ENCODE data around the gene TAB2.

The TAB2 gene

GRCh38 chr6:149323925-149324324 is 6.4 kb downstream of the TAB2 start:
- Histone ChIP-seq H3K27ac (ENCODE audit: low read depth, low read length) (no peak overlapping the region), H3K79me1 (ENCODE audit: low read length) (peaks cover 2% of the 10 kb centered on the region), H3K4me1 (ENCODE audit: control insufficient read depth in 1 of 2, insufficient read depth in 2 of 2, low read length in 2 of 2) (peaks cover 0 to 5% of the 10 kb centered on the region in 2 experiments), H3K36me3 (ENCODE audit: control insufficient read depth in 1 of 2, insufficient read depth in 2 of 2, low read length in 2 of 2) (no peaks in the 10 kb centered on the region), H3K79me2 (ENCODE audit: control insufficient read depth, insufficient read depth, low read length, poor library complexity) (peaks cover 11% of the 10 kb centered on the region), H4K12ac (ENCODE audit: low read depth, low read length) (no peak overlapping the region), H4K91ac (ENCODE audit: low read depth, low read length) (no peak overlapping the region), H2BK12ac (ENCODE audit: low read length) (no peak overlapping the region), H3K18ac (ENCODE audit: low read length) (no peak overlapping the region), H3K14ac (ENCODE audit: low read length) (no peak overlapping the region), H3K4ac (ENCODE audit: low read depth, low read length) (no peak overlapping the region), H3K23ac (ENCODE audit: low read length) (no peak overlapping the region), H3K4me3 (ENCODE audit: low read depth, low read length) (no peak overlapping the region), H2AFZ (ENCODE audit: insufficient read depth, low read length, poor library complexity) (no peak overlapping the region), H3K27me3 (ENCODE audit: insufficient read depth, low read length) (no peaks in the 10 kb centered on the region), H2AK5ac (ENCODE audit: low read length) (no peak overlapping the region), H3K9me3 (ENCODE audit: insufficient read depth, low read depth, low read length) (no peaks in the 10 kb centered on the region), H2BK120ac (ENCODE audit: insufficient read depth, low read length, poor library complexity) (no peak overlapping the region), H3K4me2 (ENCODE audit: low read length) (no peak overlapping the region), H2BK5ac (ENCODE audit: low read depth, low read length, poor library complexity) (no peak overlapping the region), H3K9ac (ENCODE audit: low read length) (no peak overlapping the region), H4K8ac (ENCODE audit: low read depth, low read length) (no peak overlapping the region)
- no peak for DNase-seq
- no CpG with 5 or more reads among the region's 2 CpGs for WGBS (ENCODE audit: extremely low coverage, insufficient coverage, insufficient read length)

- H3K14ac ChIP-seq (ENCODE audit: low read length), result no peak overlapping the region
- no peak overlapping the region for H3K4me3 ChIP-seq (ENCODE audit: low read depth, low read length)
- H4K91ac ChIP-seq (ENCODE audit: low read depth, low read length), result no peak overlapping the region
- H3K27me3 ChIP-seq (ENCODE audit: insufficient read depth, low read length), result no peaks in the 10 kb centered on the region
- no peak overlapping the region for H2BK5ac ChIP-seq (ENCODE audit: low read depth, low read length, poor library complexity)
- no peak overlapping the region for H3K27ac ChIP-seq (ENCODE audit: low read depth, low read length)
- no peak overlapping the region for H3K23ac ChIP-seq (ENCODE audit: low read length)
- peaks cover 2% of the 10 kb centered on the region for H3K79me1 ChIP-seq (ENCODE audit: low read length)
- H3K4me1 ChIP-seq (ENCODE audit: control insufficient read depth in 1 of 2, insufficient read depth in 2 of 2, low read length in 2 of 2), result peaks cover 0 to 5% of the 10 kb centered on the region in 2 experiments
- H3K18ac ChIP-seq (ENCODE audit: low read length), result no peak overlapping the region
- DNase-seq, result no peak
- no peak overlapping the region for H2BK12ac ChIP-seq (ENCODE audit: low read length)
- H3K36me3 ChIP-seq (ENCODE audit: control insufficient read depth in 1 of 2, insufficient read depth in 2 of 2, low read length in 2 of 2), result no peaks in the 10 kb centered on the region
- no peak overlapping the region for H2BK120ac ChIP-seq (ENCODE audit: insufficient read depth, low read length, poor library complexity)
- no peak overlapping the region for H4K12ac ChIP-seq (ENCODE audit: low read depth, low read length)
- H3K9ac ChIP-seq (ENCODE audit: low read length), result no peak overlapping the region
- H3K4me2 ChIP-seq (ENCODE audit: low read length), result no peak overlapping the region
- no peak overlapping the region for H4K8ac ChIP-seq (ENCODE audit: low read depth, low read length)
- no peaks in the 10 kb centered on the region for H3K9me3 ChIP-seq (ENCODE audit: insufficient read depth, low read depth, low read length)
- H2AK5ac ChIP-seq (ENCODE audit: low read length), result no peak overlapping the region
- H2AFZ ChIP-seq (ENCODE audit: insufficient read depth, low read length, poor library complexity), result no peak overlapping the region
- H3K4ac ChIP-seq (ENCODE audit: low read depth, low read length), result peak overlapping the region; percentile 100
- H3K79me2 ChIP-seq (ENCODE audit: control insufficient read depth, insufficient read depth, low read length, poor library complexity), result peaks cover 11% of the 10 kb centered on the region
These were observed 6.9 kb downstream of the TAB2 start for GRCh38 chr6:149324428-149324827.

- H3K79me1 ChIP-seq (ENCODE audit: low read length), result peaks cover 2% of the 10 kb centered on the region
- no peak overlapping the region for H3K9ac ChIP-seq (ENCODE audit: low read length)
- no peaks in the 10 kb centered on the region for H3K36me3 ChIP-seq (ENCODE audit: control insufficient read depth in 1 of 2, insufficient read depth in 2 of 2, low read length in 2 of 2)
- H3K23ac ChIP-seq (ENCODE audit: low read length), result no peak overlapping the region
- no peak overlapping the region for H3K14ac ChIP-seq (ENCODE audit: low read length)
- no peak overlapping the region for H3K18ac ChIP-seq (ENCODE audit: low read length)
- H3K79me2 ChIP-seq (ENCODE audit: control insufficient read depth, insufficient read depth, low read length, poor library complexity), result peaks cover 11% of the 10 kb centered on the region
- H4K12ac ChIP-seq (ENCODE audit: low read depth, low read length), result no peak overlapping the region
- H4K91ac ChIP-seq (ENCODE audit: low read depth, low read length), result no peak overlapping the region
- no peak overlapping the region for H3K27ac ChIP-seq (ENCODE audit: low read depth, low read length)
- H3K4me1 ChIP-seq (ENCODE audit: control insufficient read depth in 1 of 2, insufficient read depth in 2 of 2, low read length in 2 of 2), result peaks cover 0 to 5% of the 10 kb centered on the region in 2 experiments
- peak overlapping the region; percentile 91 for H3K4ac ChIP-seq (ENCODE audit: low read depth, low read length)
- no peaks in the 10 kb centered on the region for H3K27me3 ChIP-seq (ENCODE audit: insufficient read depth, low read length)
- H2AK5ac ChIP-seq (ENCODE audit: low read length), result no peak overlapping the region
- WGBS (ENCODE audit: extremely low coverage, insufficient coverage, insufficient read length), result no CpG with 5 or more reads among the region's 3 CpGs
- no peak overlapping the region for H4K8ac ChIP-seq (ENCODE audit: low read depth, low read length)
- no peak overlapping the region for H2BK120ac ChIP-seq (ENCODE audit: insufficient read depth, low read length, poor library complexity)
- H3K4me2 ChIP-seq (ENCODE audit: low read length), result no peak overlapping the region
- H3K4me3 ChIP-seq (ENCODE audit: low read depth, low read length), result no peak overlapping the region
- H3K9me3 ChIP-seq (ENCODE audit: insufficient read depth, low read depth, low read length), result no peaks in the 10 kb centered on the region
- DNase-seq, result no peak
- peak overlapping the region; percentile 41 for H2AFZ ChIP-seq (ENCODE audit: insufficient read depth, low read length, poor library complexity)
- no peak overlapping the region for H2BK5ac ChIP-seq (ENCODE audit: low read depth, low read length, poor library complexity)
- H2BK12ac ChIP-seq (ENCODE audit: low read length), result no peak overlapping the region
These were observed 8.2 kb downstream of the TAB2 start for GRCh38 chr6:149325648-149326236.

GRCh38 chr6:149327638-149328037 is 10.1 kb downstream of the TAB2 start:
- no peak overlapping the region for H3K18ac ChIP-seq (ENCODE audit: low read length)
- no peak overlapping the region for H2BK120ac ChIP-seq (ENCODE audit: insufficient read depth, low read length, poor library complexity)
- H3K4ac ChIP-seq (ENCODE audit: low read depth, low read length), result peak overlapping the region; percentile 91
- peaks cover 2% of the 10 kb centered on the region for H3K79me1 ChIP-seq (ENCODE audit: low read length)
- H3K79me2 ChIP-seq (ENCODE audit: control insufficient read depth, insufficient read depth, low read length, poor library complexity), result peaks cover 11% of the 10 kb centered on the region
- no peak overlapping the region for H2AFZ ChIP-seq (ENCODE audit: insufficient read depth, low read length, poor library complexity)
- H3K27me3 ChIP-seq (ENCODE audit: insufficient read depth, low read length), result no peaks in the 10 kb centered on the region
- H3K4me1 ChIP-seq (ENCODE audit: control insufficient read depth in 1 of 2, insufficient read depth in 2 of 2, low read length in 2 of 2), result peaks cover 0 to 5% of the 10 kb centered on the region in 2 experiments
- no peak overlapping the region for H3K9ac ChIP-seq (ENCODE audit: low read length)
- H4K12ac ChIP-seq (ENCODE audit: low read depth, low read length), result no peak overlapping the region
- H2BK5ac ChIP-seq (ENCODE audit: low read depth, low read length, poor library complexity), result no peak overlapping the region
- no peak for DNase-seq
- H2BK12ac ChIP-seq (ENCODE audit: low read length), result no peak overlapping the region
- H3K4me3 ChIP-seq (ENCODE audit: low read depth, low read length), result no peak overlapping the region
- no CpG with 5 or more reads among the region's 2 CpGs for WGBS (ENCODE audit: extremely low coverage, insufficient coverage, insufficient read length)
- H3K9me3 ChIP-seq (ENCODE audit: insufficient read depth, low read depth, low read length), result no peaks in the 10 kb centered on the region
- no peak overlapping the region for H3K23ac ChIP-seq (ENCODE audit: low read length)
- H2AK5ac ChIP-seq (ENCODE audit: low read length), result no peak overlapping the region
- H3K36me3 ChIP-seq (ENCODE audit: control insufficient read depth in 1 of 2, insufficient read depth in 2 of 2, low read length in 2 of 2), result no peaks in the 10 kb centered on the region
- no peak overlapping the region for H3K14ac ChIP-seq (ENCODE audit: low read length)
- H4K91ac ChIP-seq (ENCODE audit: low read depth, low read length), result no peak overlapping the region
- no peak overlapping the region for H4K8ac ChIP-seq (ENCODE audit: low read depth, low read length)
- no peak overlapping the region for H3K4me2 ChIP-seq (ENCODE audit: low read length)
- H3K27ac ChIP-seq (ENCODE audit: low read depth, low read length), result no peak overlapping the region

Measured in trophoblast cell (in vitro differentiated cells and primary cell).